ENCODE data around the gene NBEAL1.
"Not testable (repeated sequence)": the region's sequence is repeated elsewhere in the genome, so short reads cannot be mapped to it uniquely, and the experiment has no call there.

The NBEAL1 gene

GRCh38 chr2:203014456-203015199 is at the start of gene NBEAL1:
NBEAL1 (plus strand) TSS chr2:203014875; CDS start chr2:203016385, 1,510 bp downstream.
- peak; percentile 96 for DNase-seq

GRCh38 chr2:202965810-202966460 is 48.7 kb upstream of the NBEAL1 start:
- no peak for DNase-seq

DNA sequence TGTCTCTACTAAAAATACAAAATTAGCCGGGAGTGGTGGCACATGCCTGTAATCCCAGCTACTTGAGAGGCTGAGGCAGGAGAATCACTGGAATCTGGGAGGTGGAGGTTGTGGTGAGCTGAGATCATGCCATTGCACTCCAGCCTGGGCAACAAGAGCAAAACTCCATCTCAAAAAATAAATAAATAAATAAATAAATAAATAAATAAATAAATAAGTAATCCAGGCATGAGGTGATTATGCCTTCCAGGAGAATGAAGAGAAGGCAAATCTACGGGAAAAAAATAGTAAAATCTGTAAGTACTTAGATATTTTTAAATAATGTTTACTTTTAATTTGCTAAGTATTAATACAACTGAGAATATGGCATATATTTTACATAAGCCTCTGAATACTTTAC is 45.3 kb upstream of the NBEAL1 start:
- DNase-seq: not testable (repeated sequence)

DNA sequence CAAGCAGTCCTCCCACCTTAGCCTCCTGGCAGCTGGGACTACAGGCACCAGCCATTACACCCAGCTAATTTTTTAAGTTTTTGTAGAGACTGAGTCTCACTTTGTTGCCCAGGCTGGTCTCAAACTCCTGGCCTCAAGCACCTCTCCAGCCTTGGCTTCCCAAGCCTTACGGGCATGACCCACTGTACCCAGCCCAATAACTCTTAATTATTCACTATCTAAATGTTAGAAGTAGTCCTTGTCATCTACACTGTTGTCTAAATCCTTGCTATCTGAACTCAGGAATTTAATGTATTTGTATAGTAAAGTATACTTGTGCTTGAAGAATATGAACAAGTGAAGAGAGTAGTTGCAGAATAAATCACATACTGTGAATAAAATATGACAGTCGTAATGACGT is 37.9 kb upstream of the NBEAL1 start:
- DNase-seq: no peak

DNA sequence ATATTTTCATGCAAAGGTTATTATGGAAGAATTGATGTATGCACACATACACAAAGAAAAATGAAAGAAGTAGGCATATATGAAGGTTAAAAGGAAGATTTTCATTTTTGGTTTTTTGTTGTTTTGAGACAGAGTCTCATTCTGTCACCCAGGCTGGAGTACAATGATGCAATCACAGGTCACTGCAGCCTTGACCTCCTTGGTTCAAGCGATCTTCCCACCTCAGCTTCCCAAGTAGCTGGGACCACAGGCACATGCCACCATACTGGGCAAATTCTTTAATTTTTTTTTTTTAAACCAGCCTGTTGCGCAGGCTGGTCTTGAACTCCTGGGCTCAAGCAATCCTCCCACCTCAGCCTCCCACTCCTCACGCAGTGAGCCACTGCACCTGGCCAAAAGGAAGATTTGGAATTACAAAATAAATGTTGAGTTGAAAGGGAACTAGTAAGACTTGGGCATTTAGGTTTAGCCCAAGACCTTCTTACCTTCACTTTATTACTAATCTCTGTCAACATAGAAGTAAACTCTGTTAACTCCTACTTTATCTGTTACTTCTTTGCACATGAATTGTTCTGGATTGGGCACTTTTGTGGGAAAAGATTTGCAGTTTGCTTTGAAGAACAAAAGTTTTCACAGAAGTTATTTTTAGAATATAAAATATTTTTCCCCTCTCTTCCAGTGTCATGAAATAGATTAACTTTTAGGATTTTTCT is 31.7 kb upstream of the NBEAL1 start:
- DNase-seq: no peak

DNA sequence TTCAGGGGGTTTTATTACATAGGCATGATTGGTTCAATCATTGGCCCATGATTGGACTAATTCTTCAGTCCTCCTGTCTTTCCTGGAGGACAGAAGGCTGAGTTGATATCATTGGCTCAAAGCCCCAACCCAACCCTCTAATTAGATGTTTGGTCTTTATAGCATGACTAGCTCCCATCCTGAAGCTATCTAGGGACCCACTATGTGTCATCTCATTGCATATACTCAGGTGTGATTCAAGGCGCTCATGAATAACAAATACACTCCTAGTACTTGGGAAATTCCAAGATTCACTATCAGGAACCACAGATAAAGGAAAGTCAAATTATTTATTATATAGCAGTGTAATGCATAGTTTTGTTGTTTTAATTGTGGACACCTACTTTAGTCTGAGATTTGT is 24.9 kb upstream of the NBEAL1 start:
- no peak for DNase-seq

GRCh38 chr2:202990501-202990900 is 24.2 kb upstream of the NBEAL1 start:
- no peak for DNase-seq

DNA sequence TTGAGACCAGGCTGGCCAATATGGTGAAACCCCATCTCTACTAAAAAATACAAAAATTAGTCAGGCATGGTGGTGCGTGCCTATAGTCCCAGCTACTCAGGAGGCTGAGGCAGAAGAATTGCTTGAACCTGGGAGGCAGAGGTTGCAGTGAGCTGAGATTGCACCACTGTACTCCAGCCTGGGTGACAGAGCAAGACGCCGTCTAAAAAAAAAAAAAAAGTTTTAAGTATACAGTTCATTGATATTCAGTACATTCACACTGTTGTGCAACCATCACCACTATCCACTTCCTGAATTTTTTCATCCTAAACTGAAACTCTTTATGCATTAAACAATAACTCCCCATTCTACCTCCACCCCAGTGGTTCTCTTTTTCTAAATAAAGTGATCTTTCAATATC is 17.6 kb upstream of the NBEAL1 start:
- not testable (repeated sequence) for DNase-seq

- no peak for DNase-seq
Measured at GRCh38 chr2:203002054-203002821, 12.4 kb upstream of the NBEAL1 start.

- no peak for DNase-seq
Measured at GRCh38 chr2:203003716-203004115, 11.0 kb upstream of the NBEAL1 start.

GRCh38 chr2:203016716-203017115 is 2.0 kb downstream of the NBEAL1 start:
- no peak for DNase-seq

DNA sequence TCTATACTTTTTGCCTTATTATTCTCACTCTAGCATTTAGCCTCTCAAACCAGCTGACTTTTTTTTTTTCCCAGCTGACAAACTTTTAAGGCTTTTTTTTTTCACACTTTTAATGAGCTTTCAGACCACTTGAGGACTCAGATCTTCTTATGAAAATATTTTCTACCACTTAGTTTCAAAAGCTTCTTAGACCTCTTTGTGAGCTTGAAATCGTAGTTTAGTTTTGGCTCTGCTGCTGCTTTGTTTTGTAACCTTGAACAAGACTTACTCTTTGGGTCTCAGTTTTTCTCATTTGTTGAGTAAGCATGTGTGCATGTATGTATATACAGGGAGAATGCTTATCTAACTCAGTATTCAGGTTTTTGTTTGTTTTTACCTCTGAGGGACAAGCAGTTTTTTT is 3.5 kb downstream of the NBEAL1 start:
- DNase-seq: no peak

DNA sequence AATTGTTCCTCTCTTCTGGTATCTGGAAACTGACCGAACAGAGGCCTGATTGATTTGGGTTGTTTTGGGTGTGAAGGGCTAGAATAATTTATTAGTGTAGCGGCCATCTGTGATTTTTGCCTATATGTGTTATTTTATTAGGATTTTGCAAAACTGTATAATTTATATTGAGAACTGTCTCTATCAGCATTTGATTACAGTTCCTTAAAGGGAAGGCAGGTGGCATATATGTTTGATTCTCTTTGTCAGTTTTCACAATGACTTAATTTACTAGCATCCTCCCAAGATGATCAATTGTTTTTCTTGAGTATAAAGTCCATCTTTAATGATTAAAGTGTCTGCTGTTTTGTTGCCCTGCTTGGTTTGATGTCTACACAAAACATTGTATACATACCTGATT is 4.5 kb downstream of the NBEAL1 start:
- no peak for DNase-seq

DNA sequence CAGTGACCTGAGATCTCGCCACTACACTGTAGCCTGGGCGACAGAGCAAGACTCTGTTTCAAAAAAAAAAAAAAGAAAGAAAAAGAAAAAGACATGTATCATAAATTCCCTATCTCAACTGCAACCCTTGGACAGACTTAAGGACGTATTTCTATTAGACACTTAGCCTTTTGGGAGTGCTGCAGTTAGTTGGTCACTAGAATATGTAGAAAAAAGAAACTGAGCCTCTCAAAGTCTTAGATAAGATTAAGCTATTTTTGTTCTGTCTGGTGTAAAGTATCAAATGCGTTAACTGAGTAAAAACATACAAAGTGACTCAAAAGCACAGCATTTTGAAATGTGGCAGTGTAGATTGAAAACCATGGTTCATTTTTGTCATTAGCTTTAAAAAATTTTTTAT is 7.3 kb downstream of the NBEAL1 start:
- DNase-seq: no peak

GRCh38 chr2:203022751-203023150 is 8.1 kb downstream of the NBEAL1 start:
- DNase-seq: no peak

DNA sequence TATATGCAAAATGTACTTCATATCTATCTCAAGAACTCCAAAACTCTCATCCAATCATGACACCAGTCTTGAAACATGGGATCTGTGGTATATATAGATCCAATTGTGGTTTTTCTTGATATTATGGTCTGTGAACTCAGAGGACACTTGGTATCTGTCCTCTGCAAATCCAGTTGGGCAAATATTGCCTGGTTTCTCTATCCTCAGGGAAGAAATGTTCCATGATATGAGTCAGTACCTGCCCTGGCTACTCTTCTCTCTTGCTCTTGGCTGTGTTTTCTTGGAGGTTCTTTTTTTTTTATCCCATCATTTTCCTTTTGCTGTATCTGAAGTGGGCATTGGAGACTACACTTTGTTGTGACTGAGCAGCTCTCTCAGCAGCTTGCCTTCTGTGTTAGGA is 10.9 kb downstream of the NBEAL1 start:
- no peak for DNase-seq

DNA sequence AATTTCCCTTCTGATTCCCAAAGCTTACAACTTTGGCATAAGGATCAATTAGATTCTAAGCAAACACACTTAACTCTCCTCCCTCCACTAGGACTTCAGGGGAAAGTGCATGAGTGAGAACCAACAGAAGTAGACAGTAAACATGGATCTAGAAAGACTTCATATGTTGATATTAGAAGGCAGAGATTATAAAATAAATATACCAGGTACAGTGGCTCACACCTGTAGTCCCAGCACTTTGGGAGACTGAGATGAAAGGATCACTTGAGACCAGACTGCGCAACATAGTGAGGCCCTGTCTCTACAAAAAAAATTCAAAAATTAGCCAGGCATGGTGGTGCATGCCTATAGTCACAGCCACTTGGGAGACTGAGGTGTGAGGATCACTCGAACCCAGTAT is 15.9 kb downstream of the NBEAL1 start:
- no peak for DNase-seq

DNA sequence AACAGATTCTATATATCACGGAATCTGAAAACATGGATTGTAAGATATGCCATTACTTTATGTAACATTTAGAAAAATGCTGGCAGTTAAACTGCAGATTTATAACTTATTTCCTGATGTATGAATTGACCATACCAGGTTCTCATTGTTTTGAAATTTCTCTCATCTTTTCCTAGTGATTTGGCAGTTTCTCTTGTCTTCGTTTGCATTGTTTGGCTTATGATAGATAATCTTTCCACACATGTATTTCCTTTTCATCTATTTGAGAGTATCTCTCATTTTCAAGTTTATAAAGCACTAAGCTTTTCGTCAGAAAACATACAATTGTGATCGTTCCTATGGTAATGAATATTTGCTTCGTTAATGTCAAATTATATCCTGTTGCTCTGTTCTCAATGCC is 16.3 kb downstream of the NBEAL1 start:
- no peak for DNase-seq

- DNase-seq: no peak
Measured at GRCh38 chr2:203033395-203033794, 18.7 kb downstream of the NBEAL1 start.

- DNase-seq: no peak
Measured at GRCh38 chr2:203035879-203036470, 21.3 kb downstream of the NBEAL1 start.

DNA sequence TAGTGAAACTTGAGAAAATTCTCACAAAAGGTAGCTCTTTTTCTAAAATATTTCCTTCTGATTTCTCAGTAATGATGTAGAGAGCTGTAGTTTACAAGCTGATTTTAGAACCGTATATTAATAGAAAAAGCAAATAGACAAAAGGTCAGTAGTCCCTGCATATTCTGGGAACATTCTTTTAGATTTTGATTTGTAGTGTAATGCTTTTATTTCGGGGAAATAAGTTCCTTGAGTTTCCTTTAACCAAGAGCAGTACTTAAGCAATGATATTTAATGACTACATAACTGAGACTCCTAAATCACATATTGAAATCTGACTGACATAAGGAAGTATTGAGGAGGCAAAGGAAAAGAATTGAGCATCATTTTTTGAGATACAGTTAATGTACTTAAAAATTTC is 22.4 kb downstream of the NBEAL1 start:
- no peak for DNase-seq

DNA sequence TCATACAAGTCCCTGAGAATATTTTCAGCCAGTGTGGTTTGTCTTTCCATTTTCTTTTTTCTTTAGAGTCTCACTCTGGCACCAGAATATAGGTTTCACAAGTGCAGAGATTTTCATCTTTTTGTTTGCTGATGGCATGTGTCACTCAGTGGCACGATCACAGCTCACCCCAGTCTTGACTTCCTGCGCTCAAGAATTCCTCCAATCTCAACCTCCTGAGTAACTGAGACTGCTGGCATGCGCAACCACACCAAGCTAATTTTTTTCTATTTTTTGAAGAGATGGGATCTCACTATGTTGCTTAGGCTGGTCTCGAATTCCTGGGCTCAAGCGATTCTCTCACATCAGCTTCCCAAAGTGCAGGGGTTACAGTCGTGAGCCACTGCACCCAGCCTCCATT is 23.9 kb downstream of the NBEAL1 start:
- DNase-seq: no peak

- not testable (repeated sequence) for DNase-seq
Measured at GRCh38 chr2:203039211-203039610, 24.5 kb downstream of the NBEAL1 start.
